Small intestine (tissue), 7 donors: Measurements from ENCODE around the gene SNRK. TPM values are rescaled to one million over a fixed set of nuclear protein-coding genes. Genes with fewer than 3 reads are reported as not detected.

ENCODE experiments used
- DNase-seq, 2 donors: peaks; one replicate each; pipeline versions ENCODE4 v3.0.0 to v3.0.0-alpha.2; 2013
- FAIRE-seq: peaks from 2 replicates; lab custom pipeline; 2012; peaks lifted over from hg19 to GRCh38; lab: Jason Lieb, UNC
- H3K27ac ChIP-seq, 3 donors: one replicate each; pipeline ENCODE4 v1.5.1; 2013; ENCODE audit warnings: low read length in 2 of 3, mild to moderate bottlenecking in 2 of 3, control low read depth in 1 of 3, inconsistent platforms in 1 of 3, low read depth in 1 of 3, moderate library complexity in 1 of 3
- H3K27me3 ChIP-seq, 3 donors: one replicate each; pipeline ENCODE4 v1.6.1; 2013; ENCODE audit warnings: low read length in 3 of 3, inconsistent platforms in 1 of 3; ENCODE audit not compliant: control insufficient read depth in 3 of 3, insufficient read depth in 3 of 3
- H3K36me3 ChIP-seq, 3 donors: one replicate each; pipeline ENCODE4 v1.6.1; 2013; ENCODE audit warnings: low read length in 3 of 3, inconsistent platforms in 1 of 3, low read depth in 1 of 3, mild to moderate bottlenecking in 1 of 3, moderate library complexity in 1 of 3; ENCODE audit not compliant: control insufficient read depth in 3 of 3, insufficient read depth in 2 of 3
- H3K4me1 ChIP-seq, 3 donors: one replicate each; pipeline ENCODE4 v1.6.1; 2013; ENCODE audit warnings: low read length in 2 of 3, inconsistent platforms in 1 of 3, low read depth in 1 of 3, mild to moderate bottlenecking in 1 of 3, moderate library complexity in 1 of 3; ENCODE audit not compliant: control insufficient read depth in 3 of 3, insufficient read depth in 2 of 3
- H3K4me3 ChIP-seq, 3 donors: one replicate each; pipeline ENCODE4 v1.5.1; 2013; ENCODE audit warnings: low read length in 3 of 3, control low read depth in 1 of 3, inconsistent platforms in 1 of 3, low read depth in 1 of 3, mild to moderate bottlenecking in 1 of 3, moderate library complexity in 1 of 3
- H3K9me3 ChIP-seq, 2 donors: one replicate each; pipeline ENCODE4 v1.6.1; 2013; ENCODE audit warnings: low read depth in 1 of 2, low read length in 1 of 2; ENCODE audit not compliant: control insufficient read depth in 2 of 2, insufficient read depth in 1 of 2
- WGBS, 3 donors: extraction: QIAGEN DNeasy Blood & Tissue Kit; methylation state at CpG; one replicate each; pipeline ENCODE4 v1.1.7; 2013; 5-methylcytosine and 5-hydroxymethylcytosine counted together
- polyA plus RNA-seq, 4 donors: library from polyadenylated mRNA; stranded (reverse) in 3 of 4; unstranded in 1 of 4; fragments of 200-250 nt in 3 of 4; fragments of 120-200 nt in 1 of 4; gene quantifications; one replicate each; pipeline versions ENCODE4 v1.2.1 to v1.2.3, GENCODE V29; 2013
- donor health status: healthy with polysubstance abuse.
- donor health status: control.
- donor health status: control.
- donor health status: Bipolar disorder and iron deficiency.
- donor health status: healthy.

SNRK gene
- polyA plus RNA-seq, 4 donors, result 14.9 to 27.5 (median 17.3) TPM

GRCh38 chr3:43366481-43366880 is 80.1 kb downstream of the SNRK start:
- Histone ChIP-seq H3K36me3 (peaks cover 0 to 18% (median 2%) of the 10 kb centered on the region in 3 donors), H3K9me3 (no peaks in the 10 kb centered on the region), H3K27ac (no peak overlapping the region), H3K27me3 (no peaks in the 10 kb centered on the region), H3K4me1 (no peaks in the 10 kb centered on the region), H3K4me3 (no peak overlapping the region)
- 60 to 71% (median 66%) methylated on average over 11 of the region's 11 CpGs for WGBS, 3 donors
- DNase-seq (no peak), FAIRE-seq (no peak)

- no peak for DNase-seq
- H3K4me3 ChIP-seq, result no peak overlapping the region
- no peaks in the 10 kb centered on the region for H3K9me3 ChIP-seq
- FAIRE-seq, result no peak
- H3K4me1 ChIP-seq, result no peaks in the 10 kb centered on the region
- no peaks in the 10 kb centered on the region for H3K27me3 ChIP-seq
- H3K36me3 ChIP-seq, result peaks cover 0 to 18% (median 2%) of the 10 kb centered on the region in 3 donors
- 80 to 84% (median 83%) methylated on average over 9 of the region's 9 CpGs for WGBS, 3 donors
- no peak overlapping the region for H3K27ac ChIP-seq
These were observed 80.5 kb downstream of the SNRK start for GRCh38 chr3:43366885-43367284.

GRCh38 chr3:43369404-43370292 is 83.3 kb downstream of the SNRK start:
- Histone ChIP-seq H3K36me3 (peaks cover 0 to 16% (median 2%) of the 10 kb centered on the region in 3 donors), H3K4me1 (no peaks in the 10 kb centered on the region), H3K27ac (no peak overlapping the region), H3K9me3 (no peaks in the 10 kb centered on the region), H3K27me3 (no peaks in the 10 kb centered on the region), H3K4me3 (no peak overlapping the region)
- no peak for FAIRE-seq
- no peak for DNase-seq
- 81 to 96% (median 86%) methylated on average over 8 of the region's 8 CpGs for WGBS, 3 donors

- FAIRE-seq, result no peak
- Histone ChIP-seq H3K4me3 (no peak overlapping the region), H3K27me3 (no peaks in the 10 kb centered on the region), H3K36me3 (peaks cover 0 to 10% (median 2%) of the 10 kb centered on the region in 3 donors), H3K27ac (no peak overlapping the region), H3K4me1 (no peaks in the 10 kb centered on the region), H3K9me3 (no peaks in the 10 kb centered on the region)
- WGBS, 3 donors, result 73 to 76% (median 74%) methylated on average over 6 of the region's 6 CpGs
- no peak for DNase-seq
These were observed 84.1 kb downstream of the SNRK start for GRCh38 chr3:43370293-43370980.

GRCh38 chr3:43371494-43371893 is 85.2 kb downstream of the SNRK start:
- Histone ChIP-seq H3K4me1 (no peaks in the 10 kb centered on the region), H3K9me3 (no peaks in the 10 kb centered on the region), H3K27ac (no peak overlapping the region), H3K4me3 (no peak overlapping the region), H3K36me3 (peaks cover 0 to 2% (median 0%) of the 10 kb centered on the region in 3 donors), H3K27me3 (no peaks in the 10 kb centered on the region)
- WGBS, 3 donors, result 84 to 89% (median 89%) methylated on average over 3 of the region's 3 CpGs
- DNase-seq (no peak), FAIRE-seq (no peak)

- no peak overlapping the region for H3K4me3 ChIP-seq
- no peak for FAIRE-seq
- no peak for DNase-seq
- no peaks in the 10 kb centered on the region for H3K27me3 ChIP-seq
- peaks cover 0 to under 1% (median 0%) of the 10 kb centered on the region in 3 donors for H3K36me3 ChIP-seq
- no peak overlapping the region for H3K27ac ChIP-seq
- no peaks in the 10 kb centered on the region for H3K4me1 ChIP-seq
- WGBS, 3 donors, result 93 to 98% (median 94%) methylated on average over 10 of the region's 10 CpGs
- no peaks in the 10 kb centered on the region for H3K9me3 ChIP-seq
These were observed 85.8 kb downstream of the SNRK start for GRCh38 chr3:43372007-43372740.

- no peak overlapping the region for H3K4me3 ChIP-seq
- DNase-seq, result no peak
- H3K4me1 ChIP-seq, result peaks cover 0 to 1% (median 0%) of the 10 kb centered on the region in 3 donors
- H3K27me3 ChIP-seq, result no peaks in the 10 kb centered on the region
- no peaks in the 10 kb centered on the region for H3K9me3 ChIP-seq
- H3K27ac ChIP-seq, result no peak overlapping the region
- FAIRE-seq, result no peak
- 88 to 91% (median 89%) methylated on average over 11 of the region's 11 CpGs for WGBS, 3 donors
- H3K36me3 ChIP-seq, result peaks cover 0 to 3% (median 0%) of the 10 kb centered on the region in 3 donors
These were observed 86.6 kb downstream of the SNRK start for GRCh38 chr3:43372809-43373559.
